ENCODE data around the gene LTBP1.
"Not testable (repeated sequence)": the region's sequence is repeated elsewhere in the genome, so short reads cannot be mapped to it uniquely, and the experiment has no call there.

Gene LTBP1

DNA sequence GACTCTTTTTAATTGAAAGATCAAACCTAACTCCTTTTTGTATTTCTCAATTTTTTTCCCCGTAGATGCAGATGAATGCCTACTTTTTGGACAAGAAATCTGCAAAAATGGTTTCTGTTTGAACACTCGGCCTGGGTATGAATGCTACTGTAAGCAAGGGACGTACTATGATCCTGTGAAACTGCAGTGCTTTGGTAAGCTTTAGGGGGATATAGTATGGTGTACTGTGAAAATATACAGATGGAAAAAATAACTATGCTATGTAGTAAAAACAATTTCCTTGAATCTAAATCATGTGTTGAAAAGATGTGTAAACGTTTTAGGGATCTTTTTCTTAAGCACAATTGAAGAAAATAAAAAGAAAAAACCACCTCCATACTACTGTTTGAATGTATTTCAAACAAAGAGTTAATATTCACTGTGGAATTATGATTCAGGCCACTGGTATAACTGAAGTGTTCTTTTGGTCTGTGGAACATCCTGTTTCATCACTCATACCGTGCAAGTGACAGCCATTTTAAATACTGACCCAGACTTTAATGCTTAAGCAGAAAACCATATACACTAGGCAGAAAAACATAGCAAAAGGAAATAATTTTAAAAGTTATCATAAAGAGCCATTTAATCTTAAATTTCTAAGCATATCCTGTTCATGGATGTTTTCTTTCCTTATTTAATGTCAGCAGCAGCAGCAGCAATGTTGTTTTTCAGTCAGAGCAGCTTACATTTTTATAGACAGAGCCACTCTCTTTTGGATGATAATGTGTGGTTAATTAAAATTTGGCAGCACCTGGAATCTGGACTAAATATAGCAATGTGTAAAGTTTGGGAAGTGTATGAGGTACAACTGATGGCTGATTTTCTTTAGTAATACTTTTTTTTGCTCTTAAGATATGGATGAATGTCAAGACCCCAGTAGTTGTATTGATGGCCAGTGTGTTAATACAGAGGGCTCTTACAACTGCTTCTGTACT lies 416.9 kb downstream of the LTBP1 start:
- TF ChIP-seq, protein P1, sequence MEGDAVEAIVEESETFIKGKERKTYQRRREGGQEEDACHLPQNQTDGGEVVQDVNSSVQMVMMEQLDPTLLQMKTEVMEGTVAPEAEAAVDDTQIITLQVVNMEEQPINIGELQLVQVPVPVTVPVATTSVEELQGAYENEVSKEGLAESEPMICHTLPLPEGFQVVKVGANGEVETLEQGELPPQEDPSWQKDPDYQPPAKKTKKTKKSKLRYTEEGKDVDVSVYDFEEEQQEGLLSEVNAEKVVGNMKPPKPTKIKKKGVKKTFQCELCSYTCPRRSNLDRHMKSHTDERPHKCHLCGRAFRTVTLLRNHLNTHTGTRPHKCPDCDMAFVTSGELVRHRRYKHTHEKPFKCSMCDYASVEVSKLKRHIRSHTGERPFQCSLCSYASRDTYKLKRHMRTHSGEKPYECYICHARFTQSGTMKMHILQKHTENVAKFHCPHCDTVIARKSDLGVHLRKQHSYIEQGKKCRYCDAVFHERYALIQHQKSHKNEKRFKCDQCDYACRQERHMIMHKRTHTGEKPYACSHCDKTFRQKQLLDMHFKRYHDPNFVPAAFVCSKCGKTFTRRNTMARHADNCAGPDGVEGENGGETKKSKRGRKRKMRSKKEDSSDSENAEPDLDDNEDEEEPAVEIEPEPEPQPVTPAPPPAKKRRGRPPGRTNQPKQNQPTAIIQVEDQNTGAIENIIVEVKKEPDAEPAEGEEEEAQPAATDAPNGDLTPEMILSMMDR (conservative IDR thresholded peaks at IDR 0.05; ENCODE audit: low read depth, low read length): no peak
- H3K79me2 ChIP-seq (ENCODE audit: insufficient read depth, low read depth): no peaks in the 10 kb centered on the region
- no peak overlapping the region for H3K27ac ChIP-seq
- H4K20me1 ChIP-seq (ENCODE audit: insufficient read depth): no peaks in the 10 kb centered on the region
- H3K9ac ChIP-seq: no peak overlapping the region
- H3K36me3 ChIP-seq (ENCODE audit: insufficient read depth): no peaks in the 10 kb centered on the region
- H3K4me3 ChIP-seq (IDR thresholded peaks at IDR 0.05; ENCODE audit: insufficient read depth, low read depth, low read length): no peak overlapping the region
- H3K4me2 ChIP-seq: no peak overlapping the region
- no peaks in the 10 kb centered on the region for H3K4me1 ChIP-seq (ENCODE audit: low read depth, poor library complexity, severe bottlenecking)
- no peak overlapping the region for H2AFZ ChIP-seq (ENCODE audit: low read depth)
- no peaks in the 10 kb centered on the region for H3K27me3 ChIP-seq (ENCODE audit: insufficient read depth, low read depth)

DNA sequence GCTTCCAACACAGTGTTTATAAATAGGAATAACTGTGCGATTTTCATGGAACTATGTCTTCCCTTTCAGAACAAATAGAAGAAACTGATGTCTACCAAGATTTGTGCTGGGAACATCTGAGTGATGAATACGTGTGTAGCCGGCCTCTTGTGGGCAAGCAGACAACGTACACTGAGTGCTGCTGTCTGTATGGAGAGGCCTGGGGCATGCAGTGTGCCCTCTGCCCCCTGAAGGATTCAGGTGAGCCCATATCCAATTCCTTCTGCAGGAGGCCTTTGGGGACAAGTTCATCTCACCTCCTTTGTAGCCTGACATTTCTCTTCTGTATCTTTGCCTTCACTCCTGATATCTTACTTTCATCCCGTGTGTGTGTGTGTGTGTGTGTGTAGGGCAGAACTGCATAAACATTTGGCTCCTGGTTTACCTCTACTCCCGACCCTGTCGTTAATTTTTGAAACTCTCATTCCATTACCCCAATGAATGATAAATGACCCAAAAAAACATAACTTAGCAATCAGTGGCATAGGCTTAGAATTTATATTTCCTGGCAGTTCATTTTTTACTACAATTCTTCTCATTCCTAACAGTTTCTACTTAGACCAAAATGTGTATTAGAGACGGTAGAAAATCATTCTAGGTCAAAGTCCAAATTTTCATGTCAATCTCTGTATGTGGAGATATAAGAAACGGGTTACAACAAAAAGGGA lies 418.7 kb downstream of the LTBP1 start:
- Histone ChIP-seq H2AFZ (ENCODE audit: low read depth) (no peak overlapping the region), H3K4me2 (no peak overlapping the region), H3K27me3 (ENCODE audit: insufficient read depth, low read depth) (no peaks in the 10 kb centered on the region), H3K4me3 (IDR thresholded peaks at IDR 0.05; ENCODE audit: insufficient read depth, low read depth, low read length) (no peak overlapping the region), H3K79me2 (ENCODE audit: insufficient read depth, low read depth) (no peaks in the 10 kb centered on the region), H4K20me1 (ENCODE audit: insufficient read depth) (no peaks in the 10 kb centered on the region), H3K9ac (no peak overlapping the region), H3K27ac (no peak overlapping the region), H3K36me3 (ENCODE audit: insufficient read depth) (no peaks in the 10 kb centered on the region), H3K4me1 (ENCODE audit: low read depth, poor library complexity, severe bottlenecking) (no peaks in the 10 kb centered on the region)
- TF ChIP-seq, protein P1 (conservative IDR thresholded peaks at IDR 0.05; ENCODE audit: low read depth, low read length): no peak

DNA sequence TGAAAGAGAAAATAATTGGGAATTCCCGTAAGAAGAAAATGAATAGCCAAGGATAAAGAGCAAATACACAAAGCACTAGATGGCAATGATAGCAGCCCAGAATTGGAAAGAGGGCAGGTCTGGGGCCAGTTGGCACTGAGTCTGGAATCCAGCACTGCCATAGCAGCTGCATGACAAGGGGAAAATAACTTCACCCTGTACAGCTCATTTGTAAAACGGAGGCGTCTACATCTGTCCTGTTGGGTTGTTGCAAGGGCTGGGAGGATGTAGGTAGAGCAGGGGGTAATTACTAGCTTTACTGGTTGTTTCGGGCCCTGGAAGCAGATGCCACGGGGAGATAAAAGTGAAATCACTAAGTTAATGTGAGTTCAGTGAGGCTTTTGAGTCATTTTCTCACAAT lies 419.7 kb downstream of the LTBP1 start:
- Histone ChIP-seq H3K27ac (no peak overlapping the region), H3K36me3 (ENCODE audit: insufficient read depth) (no peaks in the 10 kb centered on the region), H3K27me3 (ENCODE audit: insufficient read depth, low read depth) (no peaks in the 10 kb centered on the region), H3K4me1 (ENCODE audit: low read depth, poor library complexity, severe bottlenecking) (no peaks in the 10 kb centered on the region), H4K20me1 (ENCODE audit: insufficient read depth) (no peaks in the 10 kb centered on the region), H3K4me2 (no peak overlapping the region), H3K4me3 (IDR thresholded peaks at IDR 0.05; ENCODE audit: insufficient read depth, low read depth, low read length) (no peak overlapping the region), H3K79me2 (ENCODE audit: insufficient read depth, low read depth) (no peaks in the 10 kb centered on the region), H2AFZ (ENCODE audit: low read depth) (no peak overlapping the region), H3K9ac (no peak overlapping the region)
- TF ChIP-seq, protein P1 (conservative IDR thresholded peaks at IDR 0.05; ENCODE audit: low read depth, low read length): no peak

DNA sequence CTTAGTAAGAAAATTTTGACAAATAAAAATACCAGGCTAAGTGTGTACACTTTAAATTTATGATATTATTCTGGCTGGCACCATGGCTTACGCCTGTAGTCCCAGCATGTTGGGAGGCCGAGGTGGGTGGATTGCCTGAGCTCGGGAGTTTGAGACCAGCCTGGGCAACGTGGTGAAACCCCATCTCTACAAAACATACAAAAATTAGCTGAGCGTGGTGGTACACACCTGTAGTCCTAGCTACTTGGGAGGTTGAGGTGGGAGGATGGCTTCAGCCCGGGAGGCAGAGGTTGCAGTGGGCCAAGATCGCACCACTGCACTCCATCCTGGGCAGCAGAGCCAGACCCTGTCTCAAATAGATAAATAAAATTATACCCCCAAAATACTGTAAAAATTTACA lies 421.8 kb downstream of the LTBP1 start:
- H3K9ac ChIP-seq; H3K4me1 ChIP-seq (ENCODE audit: low read depth, poor library complexity, severe bottlenecking); H3K4me3 ChIP-seq (IDR thresholded peaks at IDR 0.05; ENCODE audit: insufficient read depth, low read depth, low read length); H3K79me2 ChIP-seq (ENCODE audit: insufficient read depth, low read depth); H3K27me3 ChIP-seq (ENCODE audit: insufficient read depth, low read depth); H2AFZ ChIP-seq (ENCODE audit: low read depth); H4K20me1 ChIP-seq (ENCODE audit: insufficient read depth); H3K27ac ChIP-seq; H3K36me3 ChIP-seq (ENCODE audit: insufficient read depth); H3K4me2 ChIP-seq: not testable (repeated sequence)

Data from KMS-11 (cell line).